RWPE2 (cell line): ENCODE data around the gene ST6GAL2.

Source experiments
- ATAC-seq: fragments of 200-7000 bp; cut with Tn5 transposase; 3 replicates; pipeline ENCODE4 v1.9.1; 2021; ENCODE audit warnings: low read depth
- DNase-seq: peaks from one replicate; pipeline ENCODE4 v3.0.0-alpha.2; 2020; ENCODE audit warnings: low spot score
- H3K27ac ChIP-seq: fragments of 450-650 bp; 2 replicates; pipeline ENCODE4 v1.5.1; 2017; ENCODE audit warnings: mild to moderate bottlenecking; ENCODE audit not compliant: poor library complexity, severe bottlenecking
- H3K27me3 ChIP-seq: fragments of 250-450 bp; sonication (Bioruptor Pico); 2 replicates; pipeline ENCODE4 v1.5.1; 2021; ENCODE audit warnings: mild to moderate bottlenecking, moderate library complexity; ENCODE audit not compliant: insufficient read depth, poor library complexity, severe bottlenecking
- H3K36me3 ChIP-seq: fragments of 250-450 bp; sonication (Bioruptor Pico); 2 replicates; pipeline ENCODE4 v1.5.1; 2020; ENCODE audit warnings: low read depth, mild to moderate bottlenecking, moderate library complexity
- H3K4me1 ChIP-seq: fragments of 250-450 bp; sonication (Bioruptor Pico); 2 replicates; pipeline ENCODE4 v1.5.1; 2021; ENCODE audit warnings: mild to moderate bottlenecking, moderate library complexity; ENCODE audit not compliant: insufficient read depth, poor library complexity, severe bottlenecking
- H3K4me3 ChIP-seq: fragments of 250-450 bp; sonication (Bioruptor Pico); 2 replicates; pipeline ENCODE4 v1.5.1; 2021; ENCODE audit warnings: mild to moderate bottlenecking, moderate library complexity; ENCODE audit not compliant: severe bottlenecking
- H3K9me3 ChIP-seq: fragments of 250-450 bp; sonication (Bioruptor Pico); 2 replicates; pipeline ENCODE4 v1.5.1; 2021; ENCODE audit warnings: mild to moderate bottlenecking, moderate library complexity; ENCODE audit not compliant: severe bottlenecking
- CTCF ChIP-seq: fragments of 450-650 bp; IDR thresholded peaks from one replicate; pipeline ENCODE4 v1.5.1; 2017; ENCODE audit warnings: mild to moderate bottlenecking, moderate library complexity; ENCODE audit not compliant: poor library complexity, severe bottlenecking

Gene ST6GAL2

GRCh38 chr2:106804161-106804560, 81.8 kb downstream of the ST6GAL2 start:
- TF ChIP-seq CTCF = no peak
- H3K9me3 ChIP-seq = no peaks in the 10 kb centered on the region
- no peaks in the 10 kb centered on the region for H3K27me3 ChIP-seq
- ATAC-seq (no peak), DNase-seq (no peak)
- no peaks in the 10 kb centered on the region for H3K36me3 ChIP-seq
- no peaks in the 10 kb centered on the region for H3K4me1 ChIP-seq
- no peak overlapping the region for H3K27ac ChIP-seq
- no peak overlapping the region for H3K4me3 ChIP-seq

- H3K4me1 ChIP-seq = no peaks in the 10 kb centered on the region
- no peak for DNase-seq
- H3K36me3 ChIP-seq = no peaks in the 10 kb centered on the region
- no peak overlapping the region for H3K4me3 ChIP-seq
- ATAC-seq = no peak
- TF ChIP-seq CTCF = no peak
- no peak overlapping the region for H3K27ac ChIP-seq
- H3K9me3 ChIP-seq = no peaks in the 10 kb centered on the region
- no peaks in the 10 kb centered on the region for H3K27me3 ChIP-seq
Measured at GRCh38 chr2:106800976-106801655, 84.9 kb downstream of the ST6GAL2 start.

GRCh38 chr2:106800180-106800579, 85.8 kb downstream of the ST6GAL2 start:
- DNase-seq (no peak), ATAC-seq (no peak)
- no peak for TF ChIP-seq CTCF
- Histone ChIP-seq H3K4me3 (no peak overlapping the region), H3K27me3 (no peaks in the 10 kb centered on the region), H3K4me1 (no peaks in the 10 kb centered on the region), H3K36me3 (no peaks in the 10 kb centered on the region), H3K27ac (no peak overlapping the region), H3K9me3 (no peaks in the 10 kb centered on the region)

GRCh38 chr2:106798826-106799552, 87.0 kb downstream of the ST6GAL2 start:
- no peak for ATAC-seq
- no peak for DNase-seq
- Histone ChIP-seq H3K27me3 (no peaks in the 10 kb centered on the region), H3K36me3 (no peaks in the 10 kb centered on the region), H3K27ac (no peak overlapping the region), H3K9me3 (no peaks in the 10 kb centered on the region), H3K4me3 (no peak overlapping the region), H3K4me1 (no peaks in the 10 kb centered on the region)
- TF ChIP-seq CTCF = no peak

GRCh38 chr2:106797494-106797893, 88.5 kb downstream of the ST6GAL2 start:
- no peak for DNase-seq
- TF ChIP-seq CTCF = no peak
- no peaks in the 10 kb centered on the region for H3K36me3 ChIP-seq
- no peaks in the 10 kb centered on the region for H3K9me3 ChIP-seq
- no peak for ATAC-seq
- no peak overlapping the region for H3K4me3 ChIP-seq
- no peaks in the 10 kb centered on the region for H3K27me3 ChIP-seq
- no peaks in the 10 kb centered on the region for H3K4me1 ChIP-seq
- no peak overlapping the region for H3K27ac ChIP-seq
